C4-2B (cell line): ENCODE data around the gene FASTKD2.

Experiments
- ZFX ChIP-seq: fragments of 450-650 bp; IDR thresholded peaks from 2 replicates; pipeline ENCODE4 v1.6.1; 2017
- TF ChIP-seq, protein P1 (sequence below): fragments of 450-650 bp; conservative IDR thresholded peaks from 2 replicates; pipeline ENCODE4 v1.5.1; 2017; ENCODE audit warnings: mild to moderate bottlenecking

DNA sequence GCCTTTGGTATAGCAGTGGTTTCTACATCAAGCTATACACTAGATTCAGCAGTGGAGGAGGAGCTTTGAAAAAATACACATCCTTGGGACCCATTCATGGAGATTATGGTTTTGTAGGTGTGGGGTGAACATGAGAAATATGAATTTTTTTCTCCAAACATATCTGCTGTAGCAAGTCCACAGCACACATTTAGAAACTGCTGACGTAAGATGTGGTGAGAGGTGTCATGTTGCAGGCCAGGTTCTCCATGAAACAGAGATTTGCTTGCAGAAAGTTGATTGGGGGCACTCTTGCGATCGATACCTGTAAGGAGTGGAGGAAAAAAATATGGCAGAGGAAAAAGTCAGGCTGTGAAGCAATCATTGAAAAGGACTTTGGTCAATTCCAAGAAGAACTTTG lies 67.9 kb downstream of the FASTKD2 start:
- TF ChIP-seq, protein P1, sequence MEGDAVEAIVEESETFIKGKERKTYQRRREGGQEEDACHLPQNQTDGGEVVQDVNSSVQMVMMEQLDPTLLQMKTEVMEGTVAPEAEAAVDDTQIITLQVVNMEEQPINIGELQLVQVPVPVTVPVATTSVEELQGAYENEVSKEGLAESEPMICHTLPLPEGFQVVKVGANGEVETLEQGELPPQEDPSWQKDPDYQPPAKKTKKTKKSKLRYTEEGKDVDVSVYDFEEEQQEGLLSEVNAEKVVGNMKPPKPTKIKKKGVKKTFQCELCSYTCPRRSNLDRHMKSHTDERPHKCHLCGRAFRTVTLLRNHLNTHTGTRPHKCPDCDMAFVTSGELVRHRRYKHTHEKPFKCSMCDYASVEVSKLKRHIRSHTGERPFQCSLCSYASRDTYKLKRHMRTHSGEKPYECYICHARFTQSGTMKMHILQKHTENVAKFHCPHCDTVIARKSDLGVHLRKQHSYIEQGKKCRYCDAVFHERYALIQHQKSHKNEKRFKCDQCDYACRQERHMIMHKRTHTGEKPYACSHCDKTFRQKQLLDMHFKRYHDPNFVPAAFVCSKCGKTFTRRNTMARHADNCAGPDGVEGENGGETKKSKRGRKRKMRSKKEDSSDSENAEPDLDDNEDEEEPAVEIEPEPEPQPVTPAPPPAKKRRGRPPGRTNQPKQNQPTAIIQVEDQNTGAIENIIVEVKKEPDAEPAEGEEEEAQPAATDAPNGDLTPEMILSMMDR = no peak
- TF ChIP-seq ZFX = no peak
